Keratinocyte (primary cell): ENCODE results near the gene LTBP2. TPM values are rescaled to one million over a fixed set of nuclear protein-coding genes. Genes with fewer than 3 reads are reported as not detected.

Experiments used
- DNase-seq: peaks from one replicate; pipeline ENCODE4 v3.0.0-alpha.2; 2011; ENCODE audit warnings: low read depth, missing footprints, low spot score
- FAIRE-seq: peaks from 2 replicates; lab custom pipeline; 2011; peaks lifted over from hg19 to GRCh38; lab: Jason Lieb, UNC
- H2AFZ ChIP-seq: 2 replicates; pipeline ENCODE4 v1.6.0; 2012; ENCODE audit warnings: low read length, control low read depth, inconsistent platforms; ENCODE audit not compliant: control insufficient read depth
- H3K27ac ChIP-seq: 2 replicates; pipeline ENCODE4 v1.5.1; 2011; ENCODE audit warnings: low read length; ENCODE audit not compliant: control insufficient read depth, insufficient read depth
- H3K27me3 ChIP-seq: 3 replicates; pipeline ENCODE4 v1.6.0; 2011; ENCODE audit warnings: low read length; ENCODE audit not compliant: control insufficient read depth, insufficient read depth; ENCODE audit errors: extremely low read depth
- H3K36me3 ChIP-seq, 2 experiments: 2 replicates in 1 of 2; 3 replicates in 1 of 2; pipeline ENCODE4 v1.5.1; 2011; ENCODE audit warnings: low read length in 2 of 2, mild to moderate bottlenecking in 1 of 2; ENCODE audit not compliant: control insufficient read depth in 2 of 2, insufficient read depth in 2 of 2; ENCODE audit errors: extremely low read depth in 1 of 2
- H3K4me1 ChIP-seq: 3 replicates; pipeline ENCODE4 v1.5.1; 2011; ENCODE audit warnings: low read length; ENCODE audit not compliant: control insufficient read depth, insufficient read depth; ENCODE audit errors: extremely low read depth
- H3K4me2 ChIP-seq: 3 replicates; pipeline ENCODE4 v1.6.0; 2011; ENCODE audit warnings: low read depth, low read length; ENCODE audit not compliant: control insufficient read depth, insufficient read depth; ENCODE audit errors: extremely low read depth
- H3K4me3 ChIP-seq, 3 experiments: fragments of 200-600 bp in 1 of 3; sonication (generic) in 1 of 3; 2 replicates in 2 of 3; 3 replicates in 1 of 3; pipeline ENCODE4 v1.5.1; 2011 to 2016; ENCODE audit warnings: low read length in 3 of 3, mild to moderate bottlenecking in 3 of 3, control low read depth in 2 of 3, inconsistent platforms in 1 of 3, low read depth in 1 of 3, mixed read lengths in 1 of 3, mixed run types in 1 of 3, moderate library complexity in 1 of 3; ENCODE audit not compliant: control insufficient read depth in 2 of 3, insufficient read depth in 2 of 3; ENCODE audit errors: extremely low read depth in 1 of 3
- H3K79me2 ChIP-seq: 2 replicates; pipeline ENCODE4 v1.6.0; 2012; ENCODE audit warnings: low read length; ENCODE audit not compliant: control insufficient read depth, insufficient read depth
- H3K9ac ChIP-seq: 3 replicates; pipeline ENCODE4 v1.6.0; 2011; ENCODE audit warnings: low read length; ENCODE audit not compliant: control insufficient read depth, insufficient read depth; ENCODE audit errors: extremely low read depth
- H3K9me1 ChIP-seq: 3 replicates; pipeline ENCODE4 v1.6.0; 2011; ENCODE audit warnings: low read length; ENCODE audit not compliant: control insufficient read depth, insufficient read depth; ENCODE audit errors: extremely low read depth
- H3K9me3 ChIP-seq: 2 replicates; pipeline ENCODE4 v1.5.1; 2012; ENCODE audit warnings: low read depth, low read length; ENCODE audit not compliant: control insufficient read depth
- H4K20me1 ChIP-seq: 3 replicates; pipeline ENCODE4 v1.6.0; 2011; ENCODE audit warnings: low read length; ENCODE audit not compliant: control insufficient read depth, insufficient read depth; ENCODE audit errors: extremely low read depth
- CTCF ChIP-seq, 3 experiments: IDR thresholded peaks in 1 of 3; conservative IDR thresholded peaks in 1 of 3; optimal IDR thresholded peaks in 1 of 3; 2 replicates in 2 of 3; 3 replicates in 1 of 3; pipeline versions ENCODE3 to v1.5.1; 2011; ENCODE audit warnings: low read length in 3 of 3, mild to moderate bottlenecking in 3 of 3, moderate library complexity in 2 of 3, control low read depth in 1 of 3, inconsistent platforms in 1 of 3; ENCODE audit not compliant: insufficient read depth in 2 of 3; ENCODE audit errors: extremely low read depth in 1 of 3
- EZH2 ChIP-seq: IDR thresholded peaks from one replicate; pipeline ENCODE4 v1.6.1; 2012; ENCODE audit warnings: inconsistent platforms, mild to moderate bottlenecking, low read length, moderate library complexity
- dilution Hi-C: fragments of 300-500 bp; cut with MboI; formaldehyde crosslinking; loops from one replicate; pipeline ENCODE4 v1.7.0; 2020; ENCODE audit warnings: low sequenced_read_pairs; ENCODE audit not compliant: extremely low pct_ligation_motif_present
- polyA plus RNA-seq, 5 experiments: library from polyadenylated mRNA; depleted of rRNA in 3 of 5; stranded (reverse) in 3 of 5; stranded (forward) in 1 of 5; unstranded in 1 of 5; fragments of >200 nt; gene quantifications; 1 replicate in 1 of 5; 2 replicates in 3 of 5; 3 replicates in 1 of 5; pipeline versions ENCODE4 v1.2.1 to v1.2.3, GENCODE V29; 2011 to 2012; ENCODE audit warnings: missing spikeins in 2 of 5, low read depth in 1 of 5, low replicate concordance in 1 of 5

The LTBP2 gene
- polyA plus RNA-seq, 1 donor (not counting 4 experiments of a cell fraction or from before 2014, with no cell fraction given), result 23.9 TPM

DNA sequence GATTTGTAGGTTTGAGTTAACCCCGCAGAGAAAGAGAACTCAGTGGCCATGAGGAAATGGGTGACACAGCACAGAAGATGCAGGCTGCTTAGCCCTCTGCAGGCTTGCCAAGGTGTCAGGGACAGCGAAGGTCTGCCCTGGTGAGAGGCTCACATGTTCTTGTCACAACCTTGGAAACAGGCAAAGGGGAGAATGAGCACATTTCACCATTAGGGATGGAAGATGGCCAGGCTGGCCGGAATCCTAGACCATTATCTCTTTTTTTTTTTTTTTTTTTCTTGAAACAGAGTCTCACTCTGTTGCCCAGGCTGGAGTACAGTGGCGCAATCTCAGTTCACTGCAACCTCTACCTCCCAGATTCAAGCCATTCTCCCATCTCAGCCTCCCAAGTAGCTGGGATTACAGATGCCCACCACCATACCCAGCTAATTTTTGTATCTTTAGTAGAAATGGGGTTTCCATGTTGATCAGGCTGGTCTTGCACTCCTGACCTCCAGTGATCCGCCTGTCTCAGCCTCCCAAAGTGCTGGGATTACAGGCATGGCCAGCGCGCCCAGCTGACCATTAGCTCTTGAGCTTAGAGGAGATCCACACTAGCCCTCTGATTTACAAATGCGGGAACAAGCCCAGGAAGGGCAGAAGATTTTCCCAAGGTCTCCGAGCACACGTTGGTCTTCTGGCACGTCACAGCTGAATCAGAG is 34.6 kb downstream of the LTBP2 start:
- Histone ChIP-seq H3K36me3 (peaks cover 0 to 20% of the 10 kb centered on the region in 2 experiments), H3K9me1 (peaks cover 2% of the 10 kb centered on the region), H3K27me3 (no peaks in the 10 kb centered on the region), H3K27ac (no peak overlapping the region), H3K79me2 (peaks cover 25% of the 10 kb centered on the region), H2AFZ (no peak overlapping the region), H3K4me3 (no peak overlapping the region), H3K9me3 (no peaks in the 10 kb centered on the region), H4K20me1 (no peaks in the 10 kb centered on the region), H3K9ac (no peak overlapping the region), H3K4me2 (no peak overlapping the region), H3K4me1 (peaks cover 71% of the 10 kb centered on the region)
- DNase-seq, result no peak
- FAIRE-seq, result no peak
- dilution Hi-C loops, result no loop called here
- TF ChIP-seq EZH2, result no peak
- no peak for TF ChIP-seq CTCF (optimal IDR thresholded peaks at IDR 0.05 in 1 of 3, IDR thresholded peaks at IDR 0.05 in 1 of 3, conservative IDR thresholded peaks at IDR 0.05 in 1 of 3; ENCODE audit: extremely low read depth in 1 of 3, insufficient read depth in 2 of 3, low read length in 3 of 3)

- Histone ChIP-seq H3K79me2 (peaks cover 25% of the 10 kb centered on the region), H2AFZ (no peak overlapping the region), H3K9ac (no peak overlapping the region), H3K9me3 (no peaks in the 10 kb centered on the region), H3K4me2 (no peak overlapping the region), H4K20me1 (no peaks in the 10 kb centered on the region), H3K4me3 (no peak overlapping the region), H3K27ac (no peak overlapping the region), H3K9me1 (peaks cover 2% of the 10 kb centered on the region), H3K4me1 (peaks cover 70% of the 10 kb centered on the region), H3K36me3 (peaks cover 0 to 17% of the 10 kb centered on the region in 2 experiments), H3K27me3 (no peaks in the 10 kb centered on the region)
- DNase-seq (no peak), FAIRE-seq (no peak)
- TF ChIP-seq CTCF (optimal IDR thresholded peaks at IDR 0.05 in 1 of 3, IDR thresholded peaks at IDR 0.05 in 1 of 3, conservative IDR thresholded peaks at IDR 0.05 in 1 of 3; ENCODE audit: extremely low read depth in 1 of 3, insufficient read depth in 2 of 3, low read length in 3 of 3) (no peak), EZH2 (no peak)
- dilution Hi-C loops, result no loop called here
Observed at GRCh38 chr14:74575936-74576335, 36.1 kb downstream of the LTBP2 start.
